ENCODE measurements around the gene FUBP3.
"Not testable (repeated sequence)": the region's sequence is repeated elsewhere in the genome, so short reads cannot be mapped to it uniquely, and the experiment has no call there.

FUBP3 gene

GRCh38 chr9:130556396-130557076, 22.8 kb upstream of the FUBP3 start:
- FAIRE-seq = no peak

GRCh38 chr9:130557077-130557468, 22.3 kb upstream of the FUBP3 start:
- FAIRE-seq = no peak

DNA sequence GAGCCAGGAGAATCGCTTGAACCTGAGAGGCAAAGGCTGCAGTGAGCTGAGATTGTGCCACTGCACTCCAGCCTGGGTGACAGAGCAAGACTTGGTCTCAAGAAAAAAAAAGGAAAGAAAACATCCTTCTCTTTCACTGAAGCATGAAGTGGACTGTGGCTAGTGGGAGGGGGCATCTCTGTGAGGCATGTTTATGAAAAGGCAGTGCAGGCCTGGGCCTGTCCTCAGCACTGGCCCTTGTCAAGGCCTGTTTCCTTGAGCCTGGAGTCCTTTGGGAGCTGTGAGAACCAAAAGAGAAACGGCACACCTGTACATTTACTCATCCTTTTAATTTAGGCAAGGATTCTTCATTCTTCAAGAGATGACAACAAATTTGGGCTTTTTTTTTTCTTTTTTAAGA, 18.3 kb upstream of the FUBP3 start:
- FAIRE-seq = no peak

DNA sequence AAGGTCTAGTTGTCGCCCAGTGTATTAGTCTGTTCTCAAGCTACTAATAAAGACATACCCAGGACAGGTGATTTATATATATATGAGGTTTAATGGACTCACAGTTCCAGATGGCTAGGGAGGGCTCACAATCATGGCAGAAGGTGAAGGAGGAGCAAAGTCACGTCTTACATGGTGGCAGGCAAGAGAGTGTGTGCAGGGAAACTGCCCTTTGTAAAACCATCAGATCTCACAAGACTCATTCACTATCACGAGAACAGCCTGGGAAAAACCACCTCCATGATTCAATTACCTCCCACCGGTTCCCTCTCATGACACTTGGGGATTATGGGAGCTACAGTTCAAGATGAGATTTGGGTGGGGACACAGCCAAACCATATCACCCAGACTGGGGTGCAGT, 16.9 kb upstream of the FUBP3 start:
- FAIRE-seq = not testable (repeated sequence)

GRCh38 chr9:130563797-130564196, 15.6 kb upstream of the FUBP3 start:
- FAIRE-seq = no peak

DNA sequence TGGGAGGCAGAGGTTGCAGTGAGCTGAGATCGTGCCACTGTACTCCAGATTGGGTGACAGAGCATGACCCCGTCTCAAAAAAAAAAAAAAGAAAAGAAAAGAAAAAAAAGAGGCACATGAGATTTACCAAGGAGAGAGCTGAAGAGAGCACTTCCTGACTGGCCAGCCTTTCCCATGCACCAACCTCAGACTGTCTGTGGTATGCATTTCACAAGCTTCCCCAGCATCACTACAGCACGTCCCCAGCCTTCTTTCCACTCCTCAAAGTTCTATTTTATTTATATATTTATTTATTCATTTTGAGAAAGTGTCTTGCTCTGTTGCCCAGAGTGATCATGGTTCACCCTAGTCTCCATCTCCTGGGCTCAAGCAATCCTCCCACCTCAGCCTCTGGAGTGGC, 13.6 kb upstream of the FUBP3 start:
- no peak for FAIRE-seq

- FAIRE-seq = no peak
Measured at GRCh38 chr9:130570208-130570607, 9.2 kb upstream of the FUBP3 start.

DNA sequence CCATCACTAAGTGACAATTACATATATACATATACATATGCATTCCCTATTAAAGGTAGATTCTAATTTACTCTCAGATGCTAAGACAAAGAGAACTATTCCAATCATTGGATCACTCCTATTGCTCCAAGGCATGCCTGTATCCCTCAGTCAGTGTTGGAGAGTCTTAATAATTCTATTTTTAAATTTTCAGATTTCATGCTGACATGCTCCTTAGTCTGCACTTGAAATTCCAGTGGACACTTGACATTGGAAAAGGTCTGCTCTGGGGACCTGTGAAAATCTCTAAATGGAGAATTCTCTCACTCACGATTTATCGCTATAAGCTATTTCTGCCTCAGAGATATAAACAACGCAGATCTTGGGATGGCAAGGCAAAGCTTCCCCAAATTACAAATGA, 3.9 kb upstream of the FUBP3 start:
- no peak for FAIRE-seq

DNA sequence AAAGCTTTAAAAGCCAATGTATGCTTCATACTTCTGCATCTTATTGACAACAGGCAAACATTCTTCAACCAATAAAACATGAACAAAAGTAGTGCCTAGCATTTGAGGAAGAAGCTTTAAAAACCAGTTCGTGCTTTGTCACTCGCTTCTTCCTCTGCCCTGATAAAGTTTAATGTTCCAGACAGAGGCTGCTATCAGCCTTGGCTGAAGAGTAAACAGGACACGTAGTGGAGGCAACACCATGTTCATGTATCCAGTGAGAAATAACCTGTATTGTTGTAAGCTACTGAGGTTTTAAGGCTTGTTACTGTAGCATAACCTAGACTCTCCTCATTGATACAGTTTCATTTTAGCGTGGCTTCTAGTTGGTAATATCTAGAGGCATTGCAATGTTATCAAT, 3.2 kb upstream of the FUBP3 start:
- no peak for FAIRE-seq

DNA sequence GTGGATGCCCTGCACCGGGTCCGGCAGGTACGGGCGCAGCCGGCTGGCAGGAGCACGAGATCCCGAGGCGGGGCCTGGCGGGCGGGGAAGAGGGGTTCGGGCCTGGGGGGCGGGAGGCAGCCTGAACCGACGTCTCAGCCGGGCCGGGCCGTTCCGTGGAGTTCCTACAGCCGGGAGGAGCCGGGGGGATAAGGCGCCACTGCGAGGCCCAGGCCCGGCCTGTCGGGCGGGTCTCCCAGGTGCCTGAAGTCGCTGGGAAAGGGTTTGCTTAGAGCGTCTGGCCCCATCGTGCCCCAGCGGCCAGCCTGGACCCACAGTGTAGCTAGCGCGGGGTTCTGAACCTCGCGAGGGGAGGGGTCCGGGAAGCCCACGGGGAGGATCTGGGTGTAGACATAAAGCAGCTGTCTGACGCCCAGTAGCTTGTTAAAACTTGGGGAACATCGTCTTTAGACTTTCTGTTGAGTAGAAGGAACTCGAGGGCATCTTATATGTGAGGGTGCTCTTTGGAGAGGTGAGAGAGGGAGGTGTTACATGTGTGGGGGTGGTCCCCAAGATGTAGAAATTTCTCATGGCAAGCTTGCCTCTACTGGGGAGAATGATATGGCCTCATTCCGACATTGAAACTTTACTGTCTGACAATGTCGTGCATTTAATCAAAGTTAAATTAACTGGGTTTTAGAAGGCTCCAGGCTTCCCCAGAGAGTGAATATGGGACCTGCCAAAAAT, 524 bp downstream of the FUBP3 start:
- no peak for FAIRE-seq

DNA sequence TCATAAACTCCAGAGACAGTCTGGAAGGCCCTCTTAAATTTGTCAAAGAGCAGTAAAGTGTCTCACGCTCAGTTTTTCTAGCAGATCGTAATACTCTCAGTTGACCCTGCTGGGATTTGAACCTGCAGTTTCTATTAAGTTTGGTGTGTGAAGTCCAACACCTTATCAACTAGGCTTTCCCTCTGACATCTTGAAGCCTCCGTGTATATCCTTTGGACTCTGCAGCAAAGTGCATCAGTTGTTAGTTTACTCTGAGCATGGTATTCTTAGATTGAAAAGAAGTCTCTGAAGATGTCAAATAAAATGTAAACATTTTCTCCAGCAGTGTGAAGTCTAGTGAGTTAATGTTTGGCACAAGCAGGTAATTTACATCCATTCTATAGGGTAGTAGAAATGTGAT, 2.4 kb downstream of the FUBP3 start:
- FAIRE-seq = no peak

GRCh38 chr9:130583271-130583670, 3.9 kb downstream of the FUBP3 start:
- no peak for FAIRE-seq

- FAIRE-seq = no peak
Measured at GRCh38 chr9:130587921-130588320, 8.5 kb downstream of the FUBP3 start.

- FAIRE-seq = no peak
Measured at GRCh38 chr9:130588416-130588815, 9.0 kb downstream of the FUBP3 start.

GRCh38 chr9:130589754-130590153, 10.4 kb downstream of the FUBP3 start:
- no peak for FAIRE-seq

DNA sequence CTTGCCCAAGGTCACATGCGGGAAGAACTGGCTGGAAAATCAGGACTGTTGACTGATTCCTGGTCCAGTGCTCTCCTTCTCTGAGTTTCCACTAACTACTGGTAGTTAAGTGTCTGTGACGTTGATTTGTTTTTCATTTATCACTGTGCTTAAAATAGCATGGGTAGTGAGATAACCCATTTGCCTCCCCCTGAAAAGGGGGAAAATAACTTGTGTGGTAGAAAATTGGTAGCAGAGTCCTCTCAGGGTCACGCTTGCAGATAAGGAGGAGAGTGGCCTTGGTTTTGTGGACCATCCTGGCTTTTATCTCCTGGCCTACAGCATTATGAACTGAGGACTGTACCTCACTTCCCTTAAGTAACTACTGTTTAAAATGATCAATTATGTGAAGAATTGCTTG, 10.9 kb downstream of the FUBP3 start:
- no peak for FAIRE-seq

DNA sequence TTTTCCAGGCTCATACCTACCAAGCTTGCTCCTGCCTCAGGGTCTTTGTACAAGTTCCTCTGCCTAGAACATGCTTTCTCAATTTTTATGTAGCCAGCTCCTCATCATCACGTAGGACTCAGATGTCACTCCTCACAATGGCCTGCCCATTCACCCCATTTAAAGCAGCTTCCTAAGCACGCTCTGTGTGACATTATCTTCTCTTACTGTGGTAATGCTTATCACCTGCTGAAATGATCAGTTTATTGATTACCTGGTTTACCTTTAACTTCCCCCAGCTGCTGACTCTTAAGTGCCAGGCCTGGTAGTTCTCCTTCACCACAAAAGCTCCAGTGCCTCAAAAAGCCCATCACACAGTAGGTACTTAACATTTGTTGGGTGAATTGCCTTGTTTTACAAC, 13.6 kb downstream of the FUBP3 start:
- no peak for FAIRE-seq

DNA sequence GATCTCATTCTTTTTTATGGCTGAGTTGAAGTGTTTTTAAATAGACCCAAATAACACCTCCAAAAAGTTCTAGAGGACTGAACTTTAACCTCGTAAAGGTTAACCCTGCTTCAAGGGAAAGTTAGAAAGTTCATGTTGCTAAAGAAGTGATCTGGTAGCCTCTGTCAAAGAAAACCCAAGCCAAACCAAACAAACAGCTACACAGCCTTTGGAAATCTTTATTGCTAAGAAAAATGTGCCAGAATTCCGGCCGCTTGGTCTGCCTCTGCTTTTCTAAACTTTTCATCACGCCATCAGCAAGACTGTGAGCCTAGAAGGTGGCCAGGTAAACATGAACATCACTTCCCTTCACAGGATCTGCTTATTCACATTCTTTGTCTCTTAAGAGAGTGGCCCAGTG, 17.9 kb downstream of the FUBP3 start:
- FAIRE-seq = no peak

- FAIRE-seq = no peak
Measured at GRCh38 chr9:130598188-130598587, 18.8 kb downstream of the FUBP3 start.

DNA sequence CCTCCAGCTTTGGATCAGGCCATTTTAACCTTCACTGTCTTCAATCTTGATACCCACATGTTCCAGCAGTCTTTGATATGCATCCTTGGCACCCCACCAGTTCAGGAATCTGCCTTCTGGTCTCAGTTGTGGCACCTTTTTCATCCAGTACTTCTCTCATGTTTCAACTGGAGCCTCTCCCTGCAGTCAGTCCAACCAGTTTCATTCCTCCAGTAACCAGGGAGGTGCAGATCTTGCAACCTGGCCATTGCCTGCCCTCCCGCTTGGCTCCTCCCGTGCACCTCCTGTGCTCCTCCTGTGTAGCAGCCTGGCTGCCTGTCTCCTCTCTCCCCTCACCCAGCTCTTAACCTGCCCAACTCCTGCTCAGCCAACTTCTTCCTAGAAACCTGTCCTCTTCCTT, 20.2 kb downstream of the FUBP3 start:
- no peak for FAIRE-seq

DNA sequence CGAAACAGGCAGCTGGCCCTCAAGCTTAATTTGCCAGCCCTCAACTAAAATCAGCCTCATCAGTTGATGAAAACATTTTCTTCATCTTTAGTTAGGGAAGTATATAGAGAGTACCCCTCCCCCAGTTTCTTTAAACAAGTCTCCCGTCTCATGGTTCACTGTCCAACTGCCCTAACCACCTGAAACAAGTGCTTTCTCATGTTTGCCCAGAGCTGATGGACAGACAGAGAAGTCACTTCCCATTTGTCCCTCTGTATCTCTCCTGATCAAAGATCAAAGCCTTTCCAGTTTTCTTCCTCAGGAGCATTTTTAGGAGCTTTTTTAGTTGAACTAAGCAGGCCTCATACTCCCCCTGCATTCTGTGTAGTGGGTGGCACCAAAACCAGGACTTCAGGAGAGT, 21.7 kb downstream of the FUBP3 start:
- FAIRE-seq = no peak

DNA sequence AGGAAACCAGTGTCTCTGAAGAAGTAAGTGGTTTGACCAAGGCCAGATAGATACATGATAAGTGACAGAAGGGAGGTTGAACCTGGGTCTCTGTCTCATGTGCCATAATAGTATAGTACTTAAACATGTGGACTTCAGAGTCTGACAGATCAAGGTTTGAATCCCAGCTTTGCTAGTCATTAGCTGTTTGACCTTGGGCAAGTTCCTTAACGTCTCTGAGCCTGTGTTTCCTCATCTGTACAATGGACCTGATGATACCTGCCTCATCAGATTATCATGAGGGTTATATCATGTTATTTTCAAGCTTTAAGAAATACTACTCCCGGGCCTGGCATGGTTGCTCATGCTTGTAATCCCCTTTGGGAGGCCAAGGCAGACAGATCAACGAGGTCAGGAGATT, 24.9 kb downstream of the FUBP3 start:
- no peak for FAIRE-seq

DNA sequence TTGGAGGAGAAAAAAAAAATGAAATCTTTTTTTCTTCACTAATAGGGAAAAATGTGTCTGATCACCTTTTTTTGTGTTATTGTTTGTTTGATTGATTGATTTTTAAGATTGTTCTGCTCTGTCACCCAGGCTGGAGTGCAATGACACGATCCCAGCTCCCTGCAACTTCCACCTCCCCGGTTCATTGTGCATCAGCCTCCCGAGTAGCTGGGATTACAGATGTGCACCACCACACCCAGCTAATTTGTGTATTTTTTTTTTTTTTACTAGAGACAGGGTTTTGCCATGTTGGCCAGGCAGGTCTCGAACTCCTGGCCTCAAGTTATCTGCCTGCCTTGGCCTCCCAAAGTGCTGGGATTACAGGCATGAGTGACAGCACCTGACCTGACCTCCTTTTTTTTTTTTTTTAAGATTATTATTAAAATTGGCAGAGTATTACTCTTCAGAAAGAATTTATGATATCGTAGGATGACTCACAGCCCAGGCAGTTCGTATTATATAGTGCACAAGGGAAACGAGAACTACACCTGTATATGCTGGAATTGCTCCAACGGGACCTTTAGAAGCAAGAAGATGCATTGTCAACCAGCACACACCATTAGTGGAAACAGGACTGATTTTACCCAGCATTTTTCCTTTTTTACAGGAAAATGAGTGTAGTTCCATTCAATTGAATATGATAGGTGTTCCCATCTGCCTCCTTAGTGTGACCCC, 27.7 kb downstream of the FUBP3 start:
- no peak for FAIRE-seq
